CD14-positive monocyte (primary cell): Measurements from ENCODE around the gene UPP1. TPM values are rescaled to one million over a fixed set of nuclear protein-coding genes. Genes with fewer than 3 reads are reported as not detected.
"Not testable (repeated sequence)": the region's sequence is repeated elsewhere in the genome, so short reads cannot be mapped to it uniquely, and the experiment has no call there.

Experiments used
- DNase-seq, 3 donors: peaks; one replicate each; pipeline ENCODE4 v3.0.0-alpha.2; 2011 to 2022
- H2AFZ ChIP-seq: 2 replicates; pipeline ENCODE4 v1.6.0; 2012; ENCODE audit warnings: mild to moderate bottlenecking, low read depth, low read length, inconsistent platforms; ENCODE audit not compliant: insufficient read depth, poor library complexity, severe bottlenecking
- H3K27ac ChIP-seq, 2 donors: 1 replicate in 1 of 2; 2 replicates in 1 of 2; pipeline ENCODE4 v1.5.1; 2012 to 2013; ENCODE audit warnings: low read length in 2 of 2, control low read depth in 1 of 2, inconsistent platforms in 1 of 2, low read depth in 1 of 2, mild to moderate bottlenecking in 1 of 2
- H3K27me3 ChIP-seq, 2 donors: one replicate each; pipeline versions ENCODE4 v1.6.0 to v1.6.1; 2011 to 2013; ENCODE audit warnings: low read length in 2 of 2; ENCODE audit not compliant: control insufficient read depth in 2 of 2, insufficient read depth in 2 of 2
- H3K36me3 ChIP-seq, 2 donors: replicated peaks in 1 of 2; 1 replicate in 1 of 2; 2 replicates in 1 of 2; pipeline versions ENCODE4 v1.5.1 to v1.6.1; 2012 to 2013; ENCODE audit warnings: low read length in 2 of 2, control low read depth in 1 of 2, inconsistent platforms in 1 of 2, mild to moderate bottlenecking in 1 of 2; ENCODE audit not compliant: insufficient read depth in 2 of 2, control insufficient read depth in 1 of 2
- H3K4me1 ChIP-seq, 2 donors: 1 replicate in 1 of 2; 2 replicates in 1 of 2; pipeline versions ENCODE4 v1.5.1 to v1.6.1; 2012 to 2013; ENCODE audit warnings: low read length in 2 of 2, control low read depth in 1 of 2, inconsistent platforms in 1 of 2, mild to moderate bottlenecking in 1 of 2, moderate library complexity in 1 of 2; ENCODE audit not compliant: insufficient read depth in 2 of 2, control insufficient read depth in 1 of 2
- H3K4me2 ChIP-seq: replicated peaks from 2 replicates; pipeline ENCODE3; 2012; ENCODE audit warnings: low read length, moderate library complexity, mild to moderate bottlenecking; ENCODE audit not compliant: poor library complexity, severe bottlenecking; ENCODE audit errors: extremely low read depth
- H3K4me3 ChIP-seq, 3 experiments: fragments of 200-600 bp in 1 of 3; sonication (generic) in 1 of 3; replicated peaks in 1 of 3; 1 replicate in 2 of 3; 2 replicates in 1 of 3; pipeline ENCODE4 v1.5.1; 2011 to 2013; ENCODE audit warnings: low read length in 3 of 3, mild to moderate bottlenecking in 3 of 3, control low read depth in 2 of 3, low read depth in 2 of 3, inconsistent platforms in 1 of 3, moderate library complexity in 1 of 3
- H3K79me2 ChIP-seq: 2 replicates; pipeline ENCODE4 v1.6.0; 2012; ENCODE audit warnings: mild to moderate bottlenecking, control low read depth, inconsistent platforms, low read length, moderate library complexity; ENCODE audit not compliant: insufficient read depth
- H3K9ac ChIP-seq: 2 replicates; pipeline ENCODE4 v1.6.0; 2017; ENCODE audit warnings: low read length, mild to moderate bottlenecking; ENCODE audit not compliant: insufficient read depth, poor library complexity, severe bottlenecking
- H3K9me3 ChIP-seq, 2 donors: replicated peaks in 1 of 2; 1 replicate in 1 of 2; 2 replicates in 1 of 2; pipeline versions ENCODE4 v1.5.1 to v1.6.1; 2012 to 2013; ENCODE audit warnings: low read length in 2 of 2, control low read depth in 1 of 2; ENCODE audit not compliant: control insufficient read depth in 1 of 2, insufficient read depth in 1 of 2
- H4K20me1 ChIP-seq: 2 replicates; pipeline ENCODE4 v1.6.0; 2012; ENCODE audit warnings: mild to moderate bottlenecking, low read length, control low read depth, moderate library complexity; ENCODE audit not compliant: insufficient read depth
- H3K27ac Mint-ChIP-seq, 7 donors: one replicate each; pipeline ENCODE4 v1.8.0; 2020; ENCODE audit warnings: mild to moderate bottlenecking in 7 of 7, mixed read lengths in 7 of 7, moderate library complexity in 6 of 7, inconsistent platforms in 2 of 7
- H3K27me3 Mint-ChIP-seq, 3 donors: one replicate each; pipeline ENCODE4 v1.8.0; 2021 to 2022; ENCODE audit warnings: low read depth in 3 of 3, mild to moderate bottlenecking in 3 of 3, mixed read lengths in 3 of 3, moderate library complexity in 3 of 3, inconsistent platforms in 1 of 3
- H3K36me3 Mint-ChIP-seq, 2 donors: one replicate each; pipeline ENCODE4 v1.8.0; 2020; ENCODE audit warnings: mixed read lengths in 2 of 2, inconsistent platforms in 1 of 2, mild to moderate bottlenecking in 1 of 2
- H3K4me1 Mint-ChIP-seq: one replicate; pipeline ENCODE4 v1.8.0; 2020; ENCODE audit warnings: mild to moderate bottlenecking, mixed read lengths
- H3K4me3 Mint-ChIP-seq, 2 donors: one replicate each; pipeline ENCODE4 v1.8.0; 2020; ENCODE audit warnings: mild to moderate bottlenecking in 2 of 2, mixed read lengths in 2 of 2, moderate library complexity in 1 of 2
- H3K9me3 Mint-ChIP-seq, 7 donors: one replicate each; pipeline ENCODE4 v1.8.0; 2020 to 2022; ENCODE audit warnings: mixed read lengths in 7 of 7, mild to moderate bottlenecking in 6 of 7, moderate library complexity in 6 of 7, inconsistent platforms in 2 of 7
- WGBS: methylation state at CpG from one replicate; pipeline ENCODE4 v1.1.5; 2013; ENCODE audit warnings: missing lambda C conversion rate; ENCODE audit not compliant: insufficient coverage; 5-methylcytosine and 5-hydroxymethylcytosine counted together
- intact Hi-C, 2 donors: fragments of 100-400 bp; cut with micrococcal nuclease; formaldehyde crosslinking; loops; one replicate each; pipeline versions ENCODE4 v1.15.0 to v1.15.1; 2023
- polyA plus RNA-seq, 3 donors: library from polyadenylated mRNA; depleted of rRNA in 1 of 3; unstranded in 2 of 3; stranded (reverse) in 1 of 3; fragments of 300-500 nt in 2 of 3; fragments of >200 nt in 1 of 3; fragmentation: Illumina TruSeq in 2 of 3; gene quantifications; 1 replicate in 2 of 3; 2 replicates in 1 of 3; pipeline ENCODE4 v1.2.3, GENCODE V29; 2012 to 2021
- TF ChIP-seq, protein P1 (sequence below): fragments of 200-600 bp; IDR thresholded peaks from one replicate; pipeline ENCODE4 v1.8.0; 2022; ENCODE audit warnings: antibody characterized with exemption, mild to moderate bottlenecking

UPP1 gene
- polyA plus RNA-seq, 3 donors, result 109 to 212 (median 129) TPM

GRCh38 chr7:48144291-48144768, 55.3 kb downstream of the UPP1 start:
- WGBS, result 62% methylated on average over 2 of the region's 4 CpGs
- Mint-ChIP-seq H3K27me3 (peaks cover 0 to 4% (median 1%) of the 10 kb centered on the region in 3 donors), H3K36me3 (no peaks in the 10 kb centered on the region), H3K4me3 (no peak overlapping the region), H3K27ac (no peak overlapping the region), H3K4me1 (peaks cover 14% of the 10 kb centered on the region), H3K9me3 (peaks cover 0 to 5% (median 0%) of the 10 kb centered on the region in 7 donors)
- H3K27me3 ChIP-seq, result no peaks in the 10 kb centered on the region
- H3K4me3 ChIP-seq, result no peak overlapping the region
- no peak for DNase-seq
- intact Hi-C loops, result no loop called here
- H3K27ac ChIP-seq, result no peak overlapping the region
- peaks cover 0 to 7% of the 10 kb centered on the region in 2 donors for H3K4me1 ChIP-seq
- no peak overlapping the region for H2AFZ ChIP-seq
- H4K20me1 ChIP-seq, result no peaks in the 10 kb centered on the region
- H3K4me2 ChIP-seq, result no peak overlapping the region
- H3K9ac ChIP-seq, result no peak overlapping the region
- no peaks in the 10 kb centered on the region for H3K9me3 ChIP-seq
- H3K36me3 ChIP-seq, result no peaks in the 10 kb centered on the region
- H3K79me2 ChIP-seq, result no peaks in the 10 kb centered on the region
- TF ChIP-seq, protein P1, sequence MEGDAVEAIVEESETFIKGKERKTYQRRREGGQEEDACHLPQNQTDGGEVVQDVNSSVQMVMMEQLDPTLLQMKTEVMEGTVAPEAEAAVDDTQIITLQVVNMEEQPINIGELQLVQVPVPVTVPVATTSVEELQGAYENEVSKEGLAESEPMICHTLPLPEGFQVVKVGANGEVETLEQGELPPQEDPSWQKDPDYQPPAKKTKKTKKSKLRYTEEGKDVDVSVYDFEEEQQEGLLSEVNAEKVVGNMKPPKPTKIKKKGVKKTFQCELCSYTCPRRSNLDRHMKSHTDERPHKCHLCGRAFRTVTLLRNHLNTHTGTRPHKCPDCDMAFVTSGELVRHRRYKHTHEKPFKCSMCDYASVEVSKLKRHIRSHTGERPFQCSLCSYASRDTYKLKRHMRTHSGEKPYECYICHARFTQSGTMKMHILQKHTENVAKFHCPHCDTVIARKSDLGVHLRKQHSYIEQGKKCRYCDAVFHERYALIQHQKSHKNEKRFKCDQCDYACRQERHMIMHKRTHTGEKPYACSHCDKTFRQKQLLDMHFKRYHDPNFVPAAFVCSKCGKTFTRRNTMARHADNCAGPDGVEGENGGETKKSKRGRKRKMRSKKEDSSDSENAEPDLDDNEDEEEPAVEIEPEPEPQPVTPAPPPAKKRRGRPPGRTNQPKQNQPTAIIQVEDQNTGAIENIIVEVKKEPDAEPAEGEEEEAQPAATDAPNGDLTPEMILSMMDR, result no peak

DNA sequence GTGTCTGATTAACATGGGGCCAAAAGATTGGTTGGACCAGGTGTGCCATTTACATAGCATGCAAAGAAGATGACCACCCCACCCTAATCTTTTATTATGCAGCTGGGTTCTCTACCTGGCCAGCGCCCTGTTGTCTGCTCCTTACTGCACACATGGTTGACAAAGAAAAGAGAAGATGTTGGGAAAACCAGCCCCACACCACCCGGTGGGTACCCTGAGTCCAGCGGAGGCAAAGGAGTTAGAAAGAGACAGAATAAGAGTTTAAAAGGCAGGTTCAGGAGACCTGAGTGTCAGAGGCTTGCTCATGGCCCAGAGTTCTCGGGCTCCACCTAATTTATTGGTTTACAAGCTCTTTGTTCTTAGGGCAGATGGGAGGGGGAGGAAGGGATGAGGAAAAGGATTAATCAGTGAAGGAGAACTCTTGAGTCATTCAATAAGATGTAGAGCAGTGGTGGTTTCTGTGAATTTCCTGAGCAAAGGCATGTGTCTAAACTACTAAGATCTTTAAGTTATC, 58.1 kb downstream of the UPP1 start:
- Histone ChIP-seq H3K9me3 (no peaks in the 10 kb centered on the region), H3K4me3 (no peak overlapping the region), H3K27ac (no peak overlapping the region), H3K79me2 (no peaks in the 10 kb centered on the region), H4K20me1 (no peaks in the 10 kb centered on the region), H2AFZ (no peak overlapping the region), H3K4me1 (no peaks in the 10 kb centered on the region), H3K27me3 (no peaks in the 10 kb centered on the region), H3K4me2 (no peak overlapping the region), H3K36me3 (no peaks in the 10 kb centered on the region), H3K9ac (no peak overlapping the region)
- Mint-ChIP-seq H3K27ac (no peak overlapping the region), H3K4me1 (no peaks in the 10 kb centered on the region), H3K4me3 (no peak overlapping the region), H3K9me3 (peaks cover 0 to 5% (median 0%) of the 10 kb centered on the region in 7 donors), H3K36me3 (no peaks in the 10 kb centered on the region), H3K27me3 (peaks cover 0 to 4% (median 1%) of the 10 kb centered on the region in 3 donors)
- no peak for DNase-seq
- intact Hi-C loops, result no loop called here
- 100% methylated on average over 2 of the region's 4 CpGs for WGBS
- TF ChIP-seq, protein P1, result no peak

DNA sequence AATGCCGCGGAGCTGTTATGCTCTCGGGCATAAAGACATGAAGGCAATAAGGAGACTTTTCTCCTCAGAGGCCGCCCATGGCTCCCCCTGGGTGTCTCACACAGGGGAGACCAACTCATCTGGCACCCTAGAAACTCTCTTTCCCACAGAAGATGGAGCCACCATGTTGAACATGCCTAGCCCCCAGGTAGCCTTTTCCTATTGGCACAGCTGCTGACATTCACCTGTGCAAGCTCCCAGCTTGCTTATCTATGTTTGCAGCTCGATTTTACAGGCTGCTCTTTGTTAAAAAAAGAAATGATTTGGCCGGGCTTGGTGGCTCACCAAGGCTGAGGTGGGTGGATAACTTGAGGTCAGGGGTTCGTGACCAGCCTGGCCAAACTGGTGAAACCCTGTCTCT, 58.6 kb downstream of the UPP1 start:
- H3K4me1 Mint-ChIP-seq, DNase-seq, H3K27me3 Mint-ChIP-seq, H3K4me1 ChIP-seq, H3K27ac ChIP-seq, H3K36me3 Mint-ChIP-seq, H3K9me3 Mint-ChIP-seq, H3K4me3 Mint-ChIP-seq, H3K79me2 ChIP-seq, intact Hi-C loops, H3K9ac ChIP-seq, H3K9me3 ChIP-seq, H3K27me3 ChIP-seq, H3K4me3 ChIP-seq, H2AFZ ChIP-seq, H4K20me1 ChIP-seq, H3K36me3 ChIP-seq, H3K4me2 ChIP-seq: not testable (repeated sequence)
- H3K27ac Mint-ChIP-seq, result peak overlapping the region in 1 of 7 donors; percentile 28
- 100% methylated on average over 1 of the region's 7 CpGs for WGBS
